K562 (cell line): ENCODE measurements around the gene ITGAL. TPM values are rescaled to one million over a fixed set of nuclear protein-coding genes. Genes with fewer than 3 reads are reported as not detected.

Experiments used
- CBX1 ChIP-seq: sonication (generic); IDR thresholded peaks from 2 replicates; pipeline ENCODE4 v1.6.1; 2016; ENCODE audit warnings: antibody characterized with exemption, low read depth, mild to moderate bottlenecking
- DPF2 ChIP-seq: fragments of 450-650 bp; IDR thresholded peaks from 2 replicates; pipeline ENCODE4 v1.6.1; 2016
- E2F3 ChIP-seq: fragments of 250-450 bp; sonication (Bioruptor Pico); IDR thresholded peaks from 2 replicates; pipeline ENCODE4 v1.4.0; 2020; ENCODE audit warnings: mild to moderate bottlenecking
- E2F8 ChIP-seq: fragments of 450-650 bp; IDR thresholded peaks from 2 replicates; pipeline ENCODE4 v1.7.1; 2018; ENCODE audit warnings: mild to moderate bottlenecking, low read depth; ENCODE audit not compliant: partially characterized antibody
- GABPB2 ChIP-seq: fragments of 250-450 bp; sonication (Bioruptor Pico); conservative IDR thresholded peaks from 2 replicates; pipeline ENCODE4 v1.5.1; 2021; ENCODE audit warnings: mild to moderate bottlenecking
- MLX ChIP-seq, 2 experiments: fragments of 450-650 bp in 1 of 2; sonication (generic) in 1 of 2; formaldehyde crosslinking; conservative IDR thresholded peaks; 2 replicates each; pipeline versions ENCODE4 v1.4.0 to v1.8.1; 2020 to 2022; ENCODE audit warnings: mild to moderate bottlenecking in 1 of 2, missing genetic modification reagents in 1 of 2
- NFATC3 ChIP-seq: fragments of 450-650 bp; IDR thresholded peaks from 2 replicates; pipeline ENCODE4 v1.6.1; 2017; ENCODE audit warnings: mild to moderate bottlenecking
- POLR2AphosphoS5 ChIP-seq: IDR thresholded peaks from 2 replicates; pipeline ENCODE4 v1.6.1; 2011; ENCODE audit warnings: mild to moderate bottlenecking, low read depth, low read length, moderate library complexity; ENCODE audit not compliant: control insufficient read depth, insufficient read depth
- SREBF1 ChIP-seq: fragments of 150-350 bp; IDR thresholded peaks from 2 replicates; pipeline ENCODE4 v1.6.1; 2014; ENCODE audit warnings: antibody characterized with exemption, low read depth, low read length, borderline replicate concordance
- THRA ChIP-seq: fragments of 450-650 bp; IDR thresholded peaks from 2 replicates; pipeline ENCODE4 v1.6.1; 2017; ENCODE audit warnings: mild to moderate bottlenecking, moderate library complexity
- WHSC1 ChIP-seq: IDR thresholded peaks from one replicate; pipeline ENCODE4 v1.6.1; 2012; ENCODE audit warnings: low read length, control low read depth, inconsistent platforms
- ZBTB1 ChIP-seq: sonication (generic); formaldehyde crosslinking; IDR thresholded peaks from 2 replicates; pipeline ENCODE4 v1.8.1; 2023; ENCODE audit warnings: missing genetic modification reagents, low read depth, mild to moderate bottlenecking, borderline replicate concordance
- ZC3H4 ChIP-seq: sonication (generic); formaldehyde crosslinking; IDR thresholded peaks from 2 replicates; pipeline ENCODE4 v1.9.0; 2021; ENCODE audit warnings: missing genetic modification reagents, borderline replicate concordance
- ZKSCAN1 ChIP-seq: fragments of 150-350 bp; IDR thresholded peaks from 2 replicates; pipeline ENCODE4 v1.6.1; 2016; ENCODE audit warnings: low read depth, low read length
- ZNF232 ChIP-seq: sonication (generic); formaldehyde crosslinking; IDR thresholded peaks from 2 replicates; pipeline ENCODE4 v1.8.0; 2022; ENCODE audit warnings: mild to moderate bottlenecking, missing genetic modification reagents
- ZNF263 ChIP-seq: sonication (generic); formaldehyde crosslinking; IDR thresholded peaks from 2 replicates; pipeline ENCODE4 v1.8.0; 2022; ENCODE audit warnings: mild to moderate bottlenecking, missing genetic modification reagents, borderline replicate concordance
- ZNF282 ChIP-seq: sonication (generic); formaldehyde crosslinking; IDR thresholded peaks from 2 replicates; pipeline ENCODE4 v1.8.1; 2023; ENCODE audit warnings: missing genetic modification reagents
- ZNF3 ChIP-seq: fragments of 250-450 bp; sonication (Bioruptor Pico); IDR thresholded peaks from 2 replicates; pipeline ENCODE4 v1.5.0; 2021; ENCODE audit warnings: mild to moderate bottlenecking, moderate library complexity
- ZNF384 ChIP-seq: IDR thresholded peaks from 2 replicates; pipeline ENCODE4 v1.6.1; 2012; ENCODE audit warnings: low read depth, low read length, improper control_type of control experiment
- ZNF431 ChIP-seq: sonication (generic); formaldehyde crosslinking; IDR thresholded peaks from 2 replicates; pipeline ENCODE4 v1.8.0; 2022; ENCODE audit warnings: mild to moderate bottlenecking, missing genetic modification reagents
- ZNF449 ChIP-seq: fragments of 250-450 bp; sonication (Bioruptor Pico); IDR thresholded peaks from 2 replicates; pipeline ENCODE4 v1.8.0; 2022; ENCODE audit warnings: moderate library complexity, mild to moderate bottlenecking, inconsistent platforms
- ZNF668 ChIP-seq: fragments of 250-450 bp; sonication (Bioruptor Pico); IDR thresholded peaks from 2 replicates; pipeline ENCODE4 v1.8.0; 2022; ENCODE audit warnings: mild to moderate bottlenecking, inconsistent platforms
- polyA plus RNA-seq, 8 experiments: library from polyadenylated mRNA; depleted of rRNA in 4 of 8; stranded (reverse) in 5 of 8; unstranded in 3 of 8; fragments of >200 nt; fragmentation: Nextera tagmentation in 2 of 8; fragmentation: Illumina TruSeq in 1 of 8; extraction: Ambion mirVana in 2 of 8; extraction: Trizol in 1 of 8; gene quantifications; 2 replicates each; pipeline versions ENCODE4 v1.2.1 to v1.2.3, GENCODE V29; 2011 to 2014; ENCODE audit warnings: inconsistent platforms in 1 of 8, missing spikeins in 1 of 8
- total RNA-seq, 7 experiments: library from RNA; depleted of rRNA in 6 of 7; stranded (reverse); fragments of >200 nt in 6 of 7; fragmentation: Illumina TruSeq in 2 of 7; extraction: Trizol in 2 of 7; gene quantifications; 2 replicates each; pipeline versions ENCODE4 v1.2.1 to v1.2.3, GENCODE V29; 2011 to 2021; ENCODE audit warnings: low replicate concordance in 1 of 7
- TF ChIP-seq, protein P1 (sequence below): fragments of 450-650 bp; IDR thresholded peaks from 2 replicates; pipeline ENCODE4 v1.6.1; 2016

ITGAL gene
- total and polyA plus RNA-seq, 9 of the 15 experiments (the other 6 are each of a cell fraction or from before 2014, with no cell fraction given), result 0.01 to 0.53 TPM; not detected in 7

DNA sequence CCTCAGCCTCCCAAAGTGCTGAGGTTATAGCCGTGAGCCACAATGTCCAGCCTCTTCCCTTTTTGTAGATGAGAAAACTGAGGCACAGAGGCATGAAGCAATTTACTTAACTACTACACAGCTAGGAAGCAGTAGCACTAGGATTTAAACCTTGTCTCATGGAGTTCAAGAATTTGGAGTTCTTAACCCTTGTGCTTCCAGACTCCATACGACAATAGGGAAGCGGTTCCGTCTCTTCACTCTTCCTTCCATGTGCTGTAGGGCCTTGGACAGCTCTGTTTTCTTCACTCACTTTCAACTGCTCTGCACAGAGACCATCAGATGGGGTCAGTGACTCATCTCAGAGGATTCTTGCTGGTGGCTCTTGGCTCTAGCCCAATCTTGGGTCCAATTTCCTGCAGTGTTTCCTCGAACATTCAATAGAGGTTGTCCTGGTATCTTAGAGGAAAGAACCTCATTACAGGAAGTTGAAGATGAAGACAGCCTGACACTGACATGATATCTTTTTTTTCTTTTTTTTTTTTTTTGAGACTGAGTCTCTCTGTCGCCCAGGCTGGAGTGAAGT is 19.3 kb downstream of the ITGAL start (continued):
- TF ChIP-seq E2F8, result peak; percentile 72
- TF ChIP-seq ZNF282 (CRISPR knock-in tag), result no peak
- no peak for TF ChIP-seq ZNF668
- TF ChIP-seq ZNF3 (CRISPR knock-in tag), result no peak
- no peak; the same call in 1 of the 2 replicates for TF ChIP-seq CBX1
- TF ChIP-seq ZNF232 (CRISPR knock-in tag), result no peak
- TF ChIP-seq POLR2AphosphoS5, result peak; percentile 17; the same call in 1 of the 2 replicates
- TF ChIP-seq GABPB2 (CRISPR knock-in tag), result no peak
- no peak for TF ChIP-seq ZNF449 (CRISPR knock-in tag)
- no peak for TF ChIP-seq ZC3H4 (CRISPR knock-in tag)
- TF ChIP-seq ZNF384, result peak; percentile 91
- TF ChIP-seq NFATC3, result no peak
- TF ChIP-seq ZBTB1, result no peak
- no peak for TF ChIP-seq E2F3 (CRISPR knock-in tag)
- no peak for TF ChIP-seq ZNF263 (CRISPR knock-in tag)
- no peak for TF ChIP-seq WHSC1
- TF ChIP-seq ZNF431, result no peak
- no peak for TF ChIP-seq THRA
- TF ChIP-seq, protein P1, sequence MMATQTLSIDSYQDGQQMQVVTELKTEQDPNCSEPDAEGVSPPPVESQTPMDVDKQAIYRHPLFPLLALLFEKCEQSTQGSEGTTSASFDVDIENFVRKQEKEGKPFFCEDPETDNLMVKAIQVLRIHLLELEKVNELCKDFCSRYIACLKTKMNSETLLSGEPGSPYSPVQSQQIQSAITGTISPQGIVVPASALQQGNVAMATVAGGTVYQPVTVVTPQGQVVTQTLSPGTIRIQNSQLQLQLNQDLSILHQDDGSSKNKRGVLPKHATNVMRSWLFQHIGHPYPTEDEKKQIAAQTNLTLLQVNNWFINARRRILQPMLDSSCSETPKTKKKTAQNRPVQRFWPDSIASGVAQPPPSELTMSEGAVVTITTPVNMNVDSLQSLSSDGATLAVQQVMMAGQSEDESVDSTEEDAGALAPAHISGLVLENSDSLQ, result peak; percentile 87
- TF ChIP-seq DPF2, result peak; percentile 90
- TF ChIP-seq ZKSCAN1, result no peak
- no peak for TF ChIP-seq MLX (CRISPR knock-in tag; conservative IDR thresholded peaks at IDR 0.05)
- TF ChIP-seq SREBF1, result no peak
